HG02798 (cell line): ENCODE results near the gene AKAP17A.
"Not testable (repeated sequence)": the region's sequence is repeated elsewhere in the genome, so short reads cannot be mapped to it uniquely, and the experiment has no call there.

Experiments
- ATAC-seq: cut with Tn5 transposase; IDR thresholded peaks from one replicate; pipeline ENCODE4 v1.9.1; 2021; ENCODE audit warnings: mild to moderate bottlenecking; ENCODE audit not compliant: unreplicated experiment, poor library complexity

Gene AKAP17A

DNA sequence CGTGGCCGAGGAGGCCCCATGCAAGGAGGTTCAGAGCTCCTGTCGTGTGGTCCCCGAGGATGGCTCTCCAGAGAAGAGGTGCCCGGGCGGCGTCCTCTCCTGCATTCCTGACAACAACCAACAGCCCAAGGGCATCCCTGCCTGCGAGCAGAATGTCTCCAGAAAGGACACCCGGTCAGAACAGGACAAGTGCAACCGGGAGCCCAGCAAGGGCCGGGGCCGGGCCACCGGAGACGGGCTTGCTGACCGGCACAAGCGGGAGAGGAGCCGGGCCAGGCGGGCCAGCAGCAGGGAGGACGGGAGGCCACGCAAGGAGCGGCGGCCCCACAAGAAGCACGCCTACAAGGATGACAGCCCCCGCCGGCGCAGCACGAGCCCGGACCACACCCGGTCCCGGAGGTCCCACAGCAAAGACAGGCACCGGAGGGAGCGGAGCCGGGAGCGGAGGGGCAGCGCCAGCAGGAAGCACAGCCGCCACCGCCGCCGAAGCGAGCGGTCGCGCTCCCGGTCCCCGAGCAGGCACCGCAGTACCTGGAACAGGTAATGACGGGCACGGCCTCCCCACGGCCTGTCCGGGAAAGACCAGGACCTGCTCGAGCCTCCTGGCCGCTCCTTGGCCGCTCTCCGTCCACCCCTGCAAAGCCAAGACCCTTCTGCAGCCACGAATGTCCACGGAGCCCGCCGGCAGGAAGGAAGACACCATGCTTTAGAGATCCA, 9.8 kb downstream of the AKAP17A start:
- ATAC-seq = no peak

DNA sequence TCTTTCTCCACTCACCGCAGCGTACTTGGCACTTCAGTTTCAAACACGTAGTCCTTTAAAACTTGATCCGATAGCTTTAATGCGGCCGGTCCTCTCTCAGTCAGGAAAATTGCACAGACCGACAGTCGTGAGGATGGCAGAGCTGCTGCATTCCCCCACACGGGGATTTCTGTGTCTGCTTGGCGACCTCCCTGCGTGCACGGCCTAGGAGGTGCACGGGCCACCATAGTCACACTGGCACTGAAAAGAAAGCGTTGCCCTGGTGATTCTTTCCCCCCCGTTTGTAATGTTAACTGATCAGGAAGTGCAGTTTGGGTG, 10.3 kb downstream of the AKAP17A start:
- ATAC-seq = no peak

DNA sequence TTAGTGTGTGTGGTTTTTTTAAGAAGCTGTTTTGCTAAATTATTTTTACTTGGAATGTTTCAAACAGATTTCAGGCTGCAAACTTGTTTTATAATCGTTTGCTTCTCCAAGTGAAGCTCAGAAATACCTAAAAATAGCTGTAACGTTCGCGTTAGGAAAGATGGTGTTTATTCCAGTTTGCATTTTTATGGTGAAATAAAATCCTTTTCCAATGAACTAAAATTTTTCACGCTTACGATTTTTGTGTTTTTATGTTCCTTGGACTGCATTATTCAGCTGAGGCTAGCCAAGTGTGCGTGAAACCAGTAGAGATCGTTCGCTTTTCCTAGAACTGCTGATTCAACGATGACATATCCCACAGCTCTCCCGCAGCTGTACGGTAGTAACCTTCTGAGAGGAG, 10.9 kb downstream of the AKAP17A start:
- no peak for ATAC-seq

DNA sequence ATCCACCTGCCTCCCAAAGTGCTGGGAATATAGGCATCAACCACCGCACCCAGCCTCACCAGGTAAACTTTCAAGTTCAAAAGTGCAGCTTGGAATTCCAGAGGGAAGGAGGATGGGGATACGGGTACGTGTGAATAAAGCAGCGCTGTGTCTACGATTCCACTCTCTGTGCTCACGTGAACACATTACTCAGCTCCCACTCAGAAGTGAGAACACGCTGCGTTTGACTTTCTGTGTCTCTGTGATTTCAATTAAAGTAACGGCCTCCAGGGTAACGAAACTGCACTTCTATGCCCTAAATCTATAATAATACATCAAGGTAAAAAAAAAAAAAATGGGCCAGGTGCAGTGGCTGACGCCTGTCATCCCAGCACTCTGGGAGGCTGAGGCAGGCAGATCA, 15.1 kb downstream of the AKAP17A start:
- ATAC-seq = no peak

DNA sequence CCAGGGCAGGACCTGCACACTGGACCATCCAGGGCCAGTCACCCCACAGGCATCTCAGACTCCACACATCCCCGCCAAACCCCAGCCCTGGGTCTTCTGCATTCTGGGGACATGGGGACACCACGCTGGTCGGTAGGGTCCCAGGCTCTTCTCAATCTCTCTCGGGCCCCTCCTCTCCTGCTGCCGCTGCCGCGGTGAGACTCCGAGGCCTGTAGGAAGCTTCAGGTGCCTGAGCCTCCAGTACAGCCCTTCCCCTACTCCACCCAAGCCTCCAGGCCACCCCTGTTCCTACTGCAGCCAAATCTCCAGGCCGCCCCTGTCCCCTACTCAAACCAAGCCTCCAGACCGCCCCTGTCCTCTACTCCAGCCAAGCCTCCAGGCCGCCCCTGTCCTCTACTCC, 17.9 kb downstream of the AKAP17A start:
- no peak for ATAC-seq

DNA sequence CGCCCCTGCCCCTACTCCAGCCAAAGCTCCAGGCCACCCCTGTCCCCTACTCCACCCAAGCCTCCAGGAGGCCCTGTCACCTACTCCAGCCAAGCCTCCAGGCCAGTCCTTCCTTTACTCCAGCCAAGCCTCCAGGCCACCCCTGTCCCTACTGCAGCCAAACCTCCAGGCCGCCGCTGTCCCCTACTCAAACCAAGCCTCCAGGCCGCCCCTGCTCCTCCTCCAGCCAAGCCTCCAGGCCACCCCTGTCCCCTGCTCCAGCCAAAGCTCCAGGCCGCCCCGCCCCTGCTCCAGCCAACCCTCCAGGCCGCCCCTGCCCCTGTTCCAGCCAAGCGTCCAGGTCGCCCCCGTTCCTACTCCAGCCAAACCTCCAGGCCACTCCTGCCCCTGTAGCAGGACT, 18.4 kb downstream of the AKAP17A start:
- ATAC-seq = no peak

DNA sequence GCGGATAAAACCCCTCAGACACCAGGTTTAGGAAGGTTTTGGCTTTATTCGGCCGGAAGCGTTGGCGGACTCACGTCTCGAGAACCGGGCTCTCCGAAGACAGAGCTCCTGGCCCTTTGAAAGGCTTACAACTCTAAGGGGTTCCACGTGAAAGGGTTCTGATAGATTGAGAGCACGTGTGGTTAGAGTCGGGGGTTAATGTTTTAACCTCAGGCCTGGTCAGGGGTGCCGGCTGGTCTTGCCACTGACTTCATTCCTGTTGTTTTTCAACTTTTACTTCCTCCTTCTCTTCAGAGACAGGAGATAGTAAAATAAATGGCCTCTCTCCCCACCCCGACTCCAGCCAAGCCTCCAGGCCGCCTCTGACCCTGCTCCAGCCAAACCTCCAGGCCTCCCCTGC, 18.8 kb downstream of the AKAP17A start:
- no peak for ATAC-seq

DNA sequence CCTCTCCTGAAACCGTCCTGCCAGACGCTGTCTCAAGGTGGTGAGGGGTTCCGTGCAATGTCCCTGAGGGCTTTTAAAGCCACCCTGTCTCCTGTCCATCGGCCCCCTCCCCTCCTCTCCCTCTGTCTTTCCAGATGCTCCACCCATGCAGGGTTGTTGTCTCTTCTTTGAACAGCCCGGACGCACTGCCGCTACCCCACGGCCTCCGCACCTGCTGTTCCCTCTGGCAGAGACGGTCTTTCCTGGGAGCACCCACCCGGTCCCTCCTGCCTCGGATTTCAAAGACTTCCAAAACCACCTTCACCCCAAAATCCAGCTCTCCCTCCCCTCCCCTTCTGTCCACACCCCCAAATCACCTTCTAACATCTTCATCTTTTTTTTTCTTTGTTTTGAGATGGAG, 19.3 kb downstream of the AKAP17A start:
- ATAC-seq = no peak

DNA sequence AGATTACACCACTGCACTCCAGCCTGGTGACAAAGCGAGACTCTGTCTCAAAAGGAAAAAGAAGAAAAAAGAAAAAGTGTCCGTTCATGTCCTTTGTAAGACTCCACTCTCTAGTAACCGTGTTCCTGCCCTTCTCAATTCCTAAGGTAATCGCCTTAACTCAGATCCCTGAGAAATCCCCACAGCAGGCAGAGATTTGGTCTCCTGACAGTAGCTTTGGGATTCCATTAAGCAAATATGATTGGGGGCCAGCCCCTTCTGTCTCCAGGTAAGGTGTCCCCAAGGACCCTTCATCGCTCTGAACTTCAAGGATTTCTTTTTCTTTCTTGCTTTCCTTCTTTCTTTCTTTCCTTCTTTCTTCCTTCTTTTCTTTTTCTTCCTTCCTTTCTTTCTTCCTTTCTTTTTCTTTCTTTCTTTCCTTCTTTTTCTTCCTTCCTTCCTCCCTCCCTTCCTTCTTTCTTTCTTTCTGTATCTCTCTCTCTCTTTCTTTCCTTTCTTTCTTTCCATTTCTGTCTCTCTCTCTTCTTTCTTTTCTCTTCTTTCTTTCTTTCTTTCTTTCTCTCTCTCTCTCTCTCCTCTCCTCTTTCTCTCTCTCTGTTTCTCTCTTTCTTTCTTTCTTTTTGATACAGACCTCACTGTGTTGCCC, 21.4 kb downstream of the AKAP17A start:
- ATAC-seq = no peak

DNA sequence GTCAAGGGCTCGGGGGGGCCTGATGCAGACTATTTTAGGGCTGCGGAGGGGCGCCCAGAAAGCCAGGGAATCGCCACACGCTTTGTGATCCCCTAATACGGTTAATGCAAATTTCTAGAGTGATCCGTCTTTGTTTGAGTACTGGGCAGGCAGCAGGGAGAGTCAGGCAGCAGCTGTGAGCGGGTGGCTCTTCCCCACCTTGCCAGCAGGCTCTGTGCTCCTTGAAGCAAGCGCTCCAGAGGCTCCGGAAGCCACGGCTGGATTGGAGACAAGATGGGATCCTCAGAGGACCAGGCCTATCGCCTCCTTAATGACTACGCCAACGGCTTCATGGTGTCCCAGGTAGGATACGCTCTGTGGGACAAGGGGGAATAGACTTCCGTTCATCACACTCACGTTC, 23.5 kb downstream of the AKAP17A start, which contains the start of gene ASMT:
ASMT (plus strand) TSS at position 133 of the 400 bp plus-strand sequence; CDS start at position 274, 141 bp downstream.
- ATAC-seq = no peak

DNA sequence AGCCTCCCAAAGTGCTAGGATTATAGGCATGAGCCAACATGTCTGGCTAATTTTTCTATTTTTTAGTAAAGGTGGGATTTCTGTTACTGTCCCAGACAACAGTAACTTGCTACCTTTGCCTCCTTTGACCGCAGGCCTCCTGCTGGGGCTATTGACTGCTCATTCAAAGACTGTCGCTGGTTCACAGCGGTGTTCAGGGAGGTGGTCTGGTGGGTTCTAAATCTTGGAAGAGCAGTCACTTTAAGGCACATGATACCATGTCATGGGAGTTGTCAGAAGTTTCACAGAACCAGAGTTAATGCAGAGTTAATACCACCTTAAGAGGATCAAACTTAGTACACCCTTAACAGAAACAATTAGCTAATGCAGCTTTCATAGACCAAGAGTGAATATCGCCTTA, 27.3 kb downstream of the AKAP17A start:
- no peak for ATAC-seq

DNA sequence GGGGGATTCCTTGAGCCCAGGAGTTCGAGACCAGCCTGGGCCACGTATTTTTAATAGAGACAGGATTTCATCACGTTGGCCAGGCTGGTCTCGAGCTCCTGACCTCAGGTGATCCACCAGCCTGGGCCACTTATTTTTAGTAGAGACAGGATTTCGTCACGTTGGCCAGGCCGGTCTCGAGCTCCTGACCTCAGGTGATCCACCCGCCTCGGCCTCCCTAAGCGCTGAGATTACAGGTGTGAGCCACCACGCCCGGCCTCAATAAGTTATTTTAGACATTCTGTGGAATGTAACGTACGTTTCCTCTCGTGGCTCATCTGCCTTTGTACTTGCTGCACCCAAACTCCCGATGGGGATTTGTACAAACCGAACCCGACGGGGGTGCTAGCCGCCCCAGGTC, 32.3 kb downstream of the AKAP17A start:
- ATAC-seq = no peak

DNA sequence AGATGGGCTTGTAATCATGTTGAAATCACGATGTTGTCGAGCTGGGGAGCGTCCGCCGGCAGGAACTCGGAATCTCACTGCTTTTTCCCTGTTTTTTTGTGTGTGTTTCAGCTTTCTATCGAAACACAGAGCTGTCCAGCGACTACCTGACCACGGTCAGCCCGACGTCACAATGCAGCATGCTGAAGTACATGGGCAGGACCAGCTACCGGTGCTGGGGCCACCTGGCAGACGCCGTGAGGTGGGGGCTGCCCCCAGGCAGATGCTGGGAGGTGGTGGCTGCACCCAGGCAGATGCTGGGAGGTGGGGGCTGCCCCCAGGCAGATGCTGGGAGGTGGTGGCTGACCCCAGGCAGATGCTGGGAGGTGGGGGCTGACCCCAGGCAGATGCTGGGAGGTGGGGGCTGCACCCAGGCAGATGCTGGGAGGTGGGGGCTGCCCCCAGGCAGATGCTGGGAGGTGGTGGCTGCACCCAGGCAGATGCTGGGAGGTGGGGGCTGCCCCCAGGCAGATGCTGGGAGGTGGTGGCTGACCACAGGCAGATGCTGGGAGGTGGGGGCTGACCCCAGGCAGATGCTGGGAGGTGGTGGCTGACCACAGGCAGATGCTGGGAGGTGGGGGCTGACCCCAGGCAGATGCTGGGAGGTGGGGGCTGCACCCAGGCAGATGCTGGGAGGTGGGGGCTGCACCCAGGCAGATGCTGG, 32.9 kb downstream of the AKAP17A start:
- ATAC-seq = not testable (repeated sequence)

DNA sequence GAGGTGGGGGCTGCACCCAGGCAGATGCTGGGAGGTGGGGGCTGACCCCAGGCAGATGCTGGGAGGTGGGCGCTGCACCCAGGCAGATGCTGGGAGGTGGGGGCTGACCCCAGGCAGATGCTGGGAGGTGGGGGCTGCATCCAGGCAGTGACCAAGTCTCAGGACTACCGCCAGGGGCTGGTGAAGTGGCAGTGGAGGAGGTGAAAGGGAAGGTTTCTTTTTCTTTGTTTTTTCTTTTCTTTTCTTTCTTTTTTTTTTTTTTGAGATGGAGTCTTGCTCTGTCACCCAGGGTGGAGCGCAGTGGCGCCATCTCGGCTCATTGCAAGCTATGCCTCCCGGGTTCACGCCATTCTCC, 33.4 kb downstream of the AKAP17A start:
- ATAC-seq = not testable (repeated sequence)

DNA sequence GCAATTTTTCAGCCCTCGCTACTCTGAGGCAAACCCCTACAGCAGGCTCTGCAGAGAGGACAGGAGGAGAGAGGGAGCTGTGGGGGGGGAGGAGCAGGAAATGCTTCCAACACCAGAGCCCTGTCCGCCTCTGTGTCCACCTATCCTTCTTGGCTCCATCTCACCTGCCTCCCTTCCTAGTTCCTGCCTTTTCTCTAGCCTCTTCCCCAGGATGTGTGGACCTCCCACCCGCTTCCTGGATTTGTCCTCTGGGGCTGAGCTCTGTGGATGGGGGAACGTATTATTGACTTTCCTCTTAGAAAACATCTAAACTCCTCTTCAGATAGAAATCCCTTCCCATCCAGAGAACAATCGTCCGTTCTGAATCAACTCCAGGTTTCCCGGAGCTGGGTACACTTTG, 37.8 kb downstream of the AKAP17A start:
- no peak for ATAC-seq

DNA sequence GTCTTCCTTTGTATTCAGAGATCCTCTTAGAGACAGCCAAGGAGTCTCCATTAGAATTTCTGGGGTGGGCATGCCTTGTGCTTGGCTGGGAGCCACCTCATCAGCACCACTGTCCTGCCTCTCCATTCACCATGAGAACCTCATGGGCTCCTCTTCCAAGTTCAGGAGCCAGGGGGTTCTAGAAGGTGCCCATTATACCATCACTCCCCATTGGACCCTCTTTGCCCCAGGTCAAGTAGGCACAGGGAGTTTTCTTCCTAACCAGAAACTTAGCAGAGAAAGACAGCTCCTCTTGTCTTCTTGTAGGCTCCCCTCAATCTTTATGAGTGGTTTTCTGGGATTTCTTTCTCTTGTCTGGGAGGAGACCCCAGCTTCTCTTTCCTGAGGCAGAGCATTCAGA, 54.6 kb downstream of the AKAP17A start:
- ATAC-seq = no peak

DNA sequence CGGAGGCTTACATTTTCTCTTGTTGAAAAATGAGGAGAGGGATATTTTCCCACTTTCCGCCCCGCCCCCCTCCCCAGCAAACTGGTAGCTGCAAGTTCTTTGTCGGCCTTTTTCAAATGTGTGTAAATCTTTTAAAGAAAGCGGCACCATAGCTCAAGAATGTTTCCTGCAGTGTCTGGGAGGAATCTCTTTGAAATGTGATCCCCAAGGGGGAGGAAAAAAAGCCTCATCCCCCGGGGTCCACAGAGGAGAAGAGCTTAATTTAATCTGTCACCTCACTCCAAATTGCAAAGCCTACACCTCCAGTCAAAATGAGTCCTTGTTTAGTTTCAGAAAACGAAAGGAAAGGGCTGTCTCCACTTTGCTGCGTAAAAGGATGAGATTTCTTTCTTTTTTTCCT, 58.2 kb downstream of the AKAP17A start:
- ATAC-seq = no peak
